Mesenchymal stem cell (in vitro differentiated cells and primary cell): ENCODE measurements around the gene TMED9.
A peak's percentile ranks its signal among the peaks of the same experiment; 100 is the strongest.

Experiments used
- DNase-seq: peaks from one replicate; pipeline ENCODE4 v3.0.0-alpha.2; 2013
- H2AFZ ChIP-seq: one replicate; pipeline ENCODE4 v1.6.1; 2013; ENCODE audit warnings: low read depth, mild to moderate bottlenecking, control low read depth, inconsistent platforms, low read length, moderate library complexity
- H2AK5ac ChIP-seq: 2 replicates; pipeline ENCODE4 v1.6.1; 2013; ENCODE audit warnings: low read length, moderate library complexity, mild to moderate bottlenecking, inconsistent platforms; ENCODE audit not compliant: severe bottlenecking
- H2BK120ac ChIP-seq: one replicate; pipeline ENCODE4 v1.6.1; 2013; ENCODE audit warnings: low read depth, mild to moderate bottlenecking, inconsistent platforms, low read length, moderate library complexity
- H2BK12ac ChIP-seq, 2 experiments: one replicate each; pipeline ENCODE4 v1.6.1; 2013; ENCODE audit warnings: inconsistent platforms in 2 of 2, low read length in 2 of 2, mild to moderate bottlenecking in 2 of 2, moderate library complexity in 2 of 2, control low read depth in 1 of 2
- H2BK15ac ChIP-seq: one replicate; pipeline ENCODE4 v1.6.1; 2013; ENCODE audit warnings: mild to moderate bottlenecking, low read depth, inconsistent platforms; ENCODE audit not compliant: poor library complexity, severe bottlenecking
- H2BK5ac ChIP-seq: 2 replicates; pipeline ENCODE4 v1.6.1; 2013; ENCODE audit warnings: low read depth, mild to moderate bottlenecking, low read length, control low read depth, inconsistent platforms; ENCODE audit not compliant: poor library complexity, severe bottlenecking
- H3K14ac ChIP-seq, 2 experiments: one replicate each; pipeline ENCODE4 v1.6.1; 2013; ENCODE audit warnings: inconsistent platforms in 2 of 2, low read length in 2 of 2, control low read depth in 1 of 2, mild to moderate bottlenecking in 1 of 2, moderate library complexity in 1 of 2
- H3K18ac ChIP-seq, 2 experiments: one replicate each; pipeline ENCODE4 v1.6.1; 2013; ENCODE audit warnings: inconsistent platforms in 2 of 2, low read length in 2 of 2, control low read depth in 1 of 2, low read depth in 1 of 2, mild to moderate bottlenecking in 1 of 2
- H3K23ac ChIP-seq, 2 experiments: one replicate each; pipeline ENCODE4 v1.6.1; 2013; ENCODE audit warnings: inconsistent platforms in 2 of 2, low read length in 2 of 2, mild to moderate bottlenecking in 2 of 2, moderate library complexity in 2 of 2, control low read depth in 1 of 2
- H3K27ac ChIP-seq: 2 replicates; pipeline ENCODE4 v1.5.1; 2013; ENCODE audit warnings: mild to moderate bottlenecking, moderate library complexity, low read length, control low read depth, inconsistent platforms; ENCODE audit not compliant: poor library complexity, severe bottlenecking
- H3K27me3 ChIP-seq, 2 experiments: 2 replicates each; pipeline versions ENCODE4 v1.6.1 to v1.7.0; 2013; ENCODE audit warnings: low read length in 2 of 2, mild to moderate bottlenecking in 2 of 2, moderate library complexity in 2 of 2, control low read depth in 1 of 2, inconsistent platforms in 1 of 2; ENCODE audit not compliant: control insufficient read depth in 1 of 2, insufficient read depth in 1 of 2
- H3K36me3 ChIP-seq, 2 experiments: 2 replicates each; pipeline versions ENCODE4 v1.6.1 to v1.7.0; 2013; ENCODE audit warnings: low read length in 2 of 2, control low read depth in 1 of 2, inconsistent platforms in 1 of 2, low read depth in 1 of 2, mild to moderate bottlenecking in 1 of 2; ENCODE audit not compliant: insufficient read depth in 2 of 2, control insufficient read depth in 1 of 2
- H3K4ac ChIP-seq, 2 experiments: one replicate each; pipeline ENCODE4 v1.6.1; 2013; ENCODE audit warnings: inconsistent platforms in 2 of 2, low read length in 2 of 2, mild to moderate bottlenecking in 2 of 2, moderate library complexity in 2 of 2, control low read depth in 1 of 2, low read depth in 1 of 2
- H3K4me1 ChIP-seq: 2 replicates; pipeline ENCODE4 v1.6.1; 2013; ENCODE audit warnings: low read depth, low read length, control low read depth; ENCODE audit not compliant: control insufficient read depth, insufficient read depth
- H3K4me2 ChIP-seq: 2 replicates; pipeline ENCODE4 v1.6.1; 2013; ENCODE audit warnings: low read length, mild to moderate bottlenecking, inconsistent platforms; ENCODE audit not compliant: poor library complexity, severe bottlenecking
- H3K4me3 ChIP-seq, 2 experiments: 2 replicates each; pipeline versions ENCODE4 v1.5.1 to v1.7.0; 2013; ENCODE audit warnings: low read length in 2 of 2, mild to moderate bottlenecking in 2 of 2, control low read depth in 1 of 2, low read depth in 1 of 2; ENCODE audit not compliant: insufficient read depth in 1 of 2
- H3K79me1 ChIP-seq: replicated peaks from 2 replicates; pipeline ENCODE4 v1.6.1; 2013; ENCODE audit warnings: mild to moderate bottlenecking, control low read depth, low read length, inconsistent platforms; ENCODE audit not compliant: poor library complexity, severe bottlenecking
- H3K9ac ChIP-seq: 2 replicates; pipeline ENCODE4 v1.7.0; 2013; ENCODE audit warnings: mild to moderate bottlenecking, low read length, moderate library complexity
- H3K9me3 ChIP-seq: 2 replicates; pipeline ENCODE4 v1.7.0; 2013; ENCODE audit warnings: mild to moderate bottlenecking, low read length; ENCODE audit not compliant: control insufficient read depth
- H4K8ac ChIP-seq: one replicate; pipeline ENCODE4 v1.6.1; 2013; ENCODE audit warnings: inconsistent platforms, mild to moderate bottlenecking, low read length, moderate library complexity
- H4K91ac ChIP-seq: one replicate; pipeline ENCODE4 v1.6.1; 2013; ENCODE audit warnings: mild to moderate bottlenecking, low read length, inconsistent platforms
- WGBS: methylation state at CpG from one replicate; pipeline ENCODE4 v1.1.7; 2013; ENCODE audit warnings: mixed read lengths; 5-methylcytosine and 5-hydroxymethylcytosine counted together

Gene TMED9

GRCh38 chr5:177555228-177555627 is 36.8 kb upstream of the TMED9 start:
- Histone ChIP-seq H3K4me1 (peaks cover 16% of the 10 kb centered on the region), H2AFZ (no peak overlapping the region), H3K23ac (no peak overlapping the region), H3K36me3 (peaks cover 9 to 22% of the 10 kb centered on the region in 2 experiments), H3K18ac (no peak overlapping the region), H2BK12ac (no peak overlapping the region), H2AK5ac (no peak overlapping the region), H2BK120ac (no peak overlapping the region), H2BK15ac (no peak overlapping the region), H3K4me3 (peak overlapping the region in 1 of 2 experiments; percentile 97), H3K4ac (no peak overlapping the region), H4K91ac (no peak overlapping the region), H4K8ac (no peak overlapping the region), H3K4me2 (no peak overlapping the region), H3K79me1 (peaks cover 11% of the 10 kb centered on the region), H3K27ac (no peak overlapping the region), H2BK5ac (no peak overlapping the region), H3K9ac (peak overlapping the region; percentile 82), H3K14ac (no peak overlapping the region), H3K27me3 (no peaks in the 10 kb centered on the region), H3K9me3 (no peaks in the 10 kb centered on the region)
- DNase-seq = no peak
- 100% methylated on average over 2 of the region's 2 CpGs for WGBS

- Histone ChIP-seq H3K79me1 (peaks cover 7% of the 10 kb centered on the region), H3K36me3 (peaks cover 6 to 18% of the 10 kb centered on the region in 2 experiments), H3K23ac (no peak overlapping the region), H4K8ac (no peak overlapping the region), H3K9ac (no peak overlapping the region), H3K14ac (no peak overlapping the region), H2BK5ac (no peak overlapping the region), H4K91ac (no peak overlapping the region), H2BK12ac (no peak overlapping the region), H2BK120ac (no peak overlapping the region), H3K27ac (no peak overlapping the region), H3K4me2 (no peak overlapping the region), H3K18ac (no peak overlapping the region), H3K4me1 (peaks cover 16% of the 10 kb centered on the region), H2BK15ac (no peak overlapping the region), H3K4me3 (no peak overlapping the region), H3K27me3 (no peaks in the 10 kb centered on the region), H2AFZ (no peak overlapping the region), H3K9me3 (no peaks in the 10 kb centered on the region), H3K4ac (no peak overlapping the region), H2AK5ac (no peak overlapping the region)
- 96% methylated on average over 5 of the region's 5 CpGs for WGBS
- no peak for DNase-seq
Observed at GRCh38 chr5:177555665-177556064, 36.3 kb upstream of the TMED9 start.

GRCh38 chr5:177557041-177557647 is 34.9 kb upstream of the TMED9 start:
- H3K18ac ChIP-seq = no peak overlapping the region
- no peak overlapping the region for H2BK15ac ChIP-seq
- no peak overlapping the region for H3K14ac ChIP-seq
- no peaks in the 10 kb centered on the region for H3K27me3 ChIP-seq
- H2BK5ac ChIP-seq = no peak overlapping the region
- no peak overlapping the region for H2BK12ac ChIP-seq
- H3K79me1 ChIP-seq = peaks cover 3% of the 10 kb centered on the region
- H3K9me3 ChIP-seq = no peaks in the 10 kb centered on the region
- H3K23ac ChIP-seq = no peak overlapping the region
- no peak overlapping the region for H2BK120ac ChIP-seq
- no peak overlapping the region for H4K91ac ChIP-seq
- no peak for DNase-seq
- H3K27ac ChIP-seq = no peak overlapping the region
- no peak overlapping the region for H2AK5ac ChIP-seq
- H3K9ac ChIP-seq = no peak overlapping the region
- no peak overlapping the region for H4K8ac ChIP-seq
- no peak overlapping the region for H3K4me3 ChIP-seq
- H3K36me3 ChIP-seq = peaks cover 3 to 4% of the 10 kb centered on the region in 2 experiments
- peaks cover 14% of the 10 kb centered on the region for H3K4me1 ChIP-seq
- no peak overlapping the region for H3K4me2 ChIP-seq
- H3K4ac ChIP-seq = no peak overlapping the region
- WGBS = 51% methylated on average over 4 of the region's 4 CpGs
- H2AFZ ChIP-seq = no peak overlapping the region

- Histone ChIP-seq H3K27me3 (no peaks in the 10 kb centered on the region), H3K4ac (no peak overlapping the region), H3K4me1 (peaks cover 10% of the 10 kb centered on the region), H2BK5ac (no peak overlapping the region), H3K14ac (no peak overlapping the region), H3K27ac (no peak overlapping the region), H4K91ac (no peak overlapping the region), H2BK12ac (no peak overlapping the region), H3K4me3 (no peak overlapping the region), H3K36me3 (peaks cover 0 to 3% of the 10 kb centered on the region in 2 experiments), H2AK5ac (no peak overlapping the region), H3K23ac (no peak overlapping the region), H3K18ac (no peak overlapping the region), H2BK120ac (no peak overlapping the region), H2BK15ac (no peak overlapping the region), H2AFZ (no peak overlapping the region), H3K79me1 (peaks cover 3% of the 10 kb centered on the region), H3K9me3 (no peaks in the 10 kb centered on the region), H3K9ac (no peak overlapping the region), H4K8ac (no peak overlapping the region), H3K4me2 (no peak overlapping the region)
- 81% methylated on average over 5 of the region's 5 CpGs for WGBS
- no peak for DNase-seq
Observed at GRCh38 chr5:177557796-177558195, 34.2 kb upstream of the TMED9 start.
